ENCODE results near the gene API5.

DNA sequence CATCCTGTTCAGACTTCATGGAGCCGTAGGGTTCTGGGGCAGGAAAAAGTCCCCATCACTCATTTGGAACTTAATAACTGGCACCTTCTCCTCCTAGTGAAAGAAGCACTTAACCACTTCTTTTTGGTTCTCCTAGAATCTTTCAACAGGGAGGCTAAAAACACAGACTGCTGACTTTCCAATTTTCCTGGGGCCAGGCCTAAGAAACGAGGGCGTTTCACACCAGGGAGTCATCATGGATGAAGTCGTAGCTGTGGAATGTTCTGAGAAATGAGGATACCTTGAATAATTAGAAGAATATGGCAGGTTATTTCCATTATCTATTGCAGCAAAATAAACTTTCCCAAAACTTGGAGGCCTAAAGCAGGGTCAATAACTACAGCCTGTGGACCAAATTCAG is 26.0 kb upstream of the API5 start:
- TF ChIP-seq, protein P1, sequence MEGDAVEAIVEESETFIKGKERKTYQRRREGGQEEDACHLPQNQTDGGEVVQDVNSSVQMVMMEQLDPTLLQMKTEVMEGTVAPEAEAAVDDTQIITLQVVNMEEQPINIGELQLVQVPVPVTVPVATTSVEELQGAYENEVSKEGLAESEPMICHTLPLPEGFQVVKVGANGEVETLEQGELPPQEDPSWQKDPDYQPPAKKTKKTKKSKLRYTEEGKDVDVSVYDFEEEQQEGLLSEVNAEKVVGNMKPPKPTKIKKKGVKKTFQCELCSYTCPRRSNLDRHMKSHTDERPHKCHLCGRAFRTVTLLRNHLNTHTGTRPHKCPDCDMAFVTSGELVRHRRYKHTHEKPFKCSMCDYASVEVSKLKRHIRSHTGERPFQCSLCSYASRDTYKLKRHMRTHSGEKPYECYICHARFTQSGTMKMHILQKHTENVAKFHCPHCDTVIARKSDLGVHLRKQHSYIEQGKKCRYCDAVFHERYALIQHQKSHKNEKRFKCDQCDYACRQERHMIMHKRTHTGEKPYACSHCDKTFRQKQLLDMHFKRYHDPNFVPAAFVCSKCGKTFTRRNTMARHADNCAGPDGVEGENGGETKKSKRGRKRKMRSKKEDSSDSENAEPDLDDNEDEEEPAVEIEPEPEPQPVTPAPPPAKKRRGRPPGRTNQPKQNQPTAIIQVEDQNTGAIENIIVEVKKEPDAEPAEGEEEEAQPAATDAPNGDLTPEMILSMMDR (IDR thresholded peaks at IDR 0.05; ENCODE audit: low read length): no peak
- TF ChIP-seq EZH2 (IDR thresholded peaks at IDR 0.05; ENCODE audit: borderline replicate concordance, low read length): no peak
